HG03460 (cell line): ENCODE results near the gene NEB.
"Not testable (repeated sequence)": the region's sequence is repeated elsewhere in the genome, so short reads cannot be mapped to it uniquely, and the experiment has no call there.

ENCODE experiments used
- ATAC-seq: cut with Tn5 transposase; IDR thresholded peaks from one replicate; pipeline ENCODE4 v1.9.1; 2021; ENCODE audit not compliant: unreplicated experiment

NEB gene

GRCh38 chr2:151761687-151762086 lies 27.4 kb upstream of the NEB start:
- no peak for ATAC-seq

GRCh38 chr2:151761193-151761592 lies 26.9 kb upstream of the NEB start:
- no peak for ATAC-seq

- no peak for ATAC-seq
Observed at GRCh38 chr2:151760139-151760650, 25.9 kb upstream of the NEB start.

- ATAC-seq = no peak
Observed at GRCh38 chr2:151758744-151759143, 24.5 kb upstream of the NEB start.

- ATAC-seq = no peak
Observed at GRCh38 chr2:151757861-151758260, 23.6 kb upstream of the NEB start.

GRCh38 chr2:151756820-151757219 lies 22.5 kb upstream of the NEB start:
- no peak for ATAC-seq

- ATAC-seq = no peak
Observed at GRCh38 chr2:151754253-151754897, 20.1 kb upstream of the NEB start.

GRCh38 chr2:151753540-151753939 lies 19.3 kb upstream of the NEB start:
- no peak for ATAC-seq

GRCh38 chr2:151745261-151745660 lies 11.0 kb upstream of the NEB start:
- ATAC-seq = not testable (repeated sequence)

GRCh38 chr2:151730262-151730975 lies 3.9 kb downstream of the NEB start:
- ATAC-seq = no peak

GRCh38 chr2:151729837-151730236 lies 4.4 kb downstream of the NEB start:
- ATAC-seq = no peak

GRCh38 chr2:151729415-151729811 lies 4.9 kb downstream of the NEB start:
- no peak for ATAC-seq

GRCh38 chr2:151728804-151729414 lies 5.4 kb downstream of the NEB start:
- no peak for ATAC-seq

GRCh38 chr2:151727593-151728552 lies 6.4 kb downstream of the NEB start:
- no peak for ATAC-seq

GRCh38 chr2:151721161-151721560 lies 13.1 kb downstream of the NEB start:
- no peak for ATAC-seq

GRCh38 chr2:151720521-151720920 lies 13.8 kb downstream of the NEB start:
- no peak for ATAC-seq

- no peak for ATAC-seq
Observed at GRCh38 chr2:151718796-151719195, 15.5 kb downstream of the NEB start.

GRCh38 chr2:151718247-151718646 lies 16.0 kb downstream of the NEB start:
- no peak for ATAC-seq

GRCh38 chr2:151716721-151717120 lies 17.6 kb downstream of the NEB start:
- ATAC-seq = no peak

- ATAC-seq = no peak
Observed at GRCh38 chr2:151713291-151713903, 20.9 kb downstream of the NEB start.

GRCh38 chr2:151711025-151711424 lies 23.3 kb downstream of the NEB start:
- ATAC-seq = no peak
